HCT116 (cell line): ENCODE results near the gene TPO.

Experiments used
- TCF7L2 ChIP-seq: IDR thresholded peaks from 2 replicates; pipeline ENCODE4 v1.7.0; 2011; ENCODE audit warnings: borderline replicate concordance, inconsistent platforms; ENCODE audit not compliant: insufficient read depth, insufficient read length; ENCODE audit errors: extremely low read depth
- TF ChIP-seq, protein P1 (sequence below), 3 experiments: fragments of 200-600 bp in 1 of 3; sonication (generic) in 1 of 3; IDR thresholded peaks in 2 of 3; conservative IDR thresholded peaks in 1 of 3; 2 replicates each; pipeline ENCODE4 v1.5.1; 2012 to 2017; ENCODE audit warnings: low read depth in 2 of 3, low read length in 2 of 3, antibody characterized with exemption in 1 of 3, borderline replicate concordance in 1 of 3, control low read depth in 1 of 3, mild to moderate bottlenecking in 1 of 3, mixed read lengths in 1 of 3, mixed run types in 1 of 3, moderate library complexity in 1 of 3; ENCODE audit not compliant: insufficient read depth in 1 of 3
- TF ChIP-seq, protein P2 (sequence below): IDR thresholded peaks from 2 replicates; pipeline ENCODE4 v1.6.1; 2012

- TF ChIP-seq, protein P1, sequence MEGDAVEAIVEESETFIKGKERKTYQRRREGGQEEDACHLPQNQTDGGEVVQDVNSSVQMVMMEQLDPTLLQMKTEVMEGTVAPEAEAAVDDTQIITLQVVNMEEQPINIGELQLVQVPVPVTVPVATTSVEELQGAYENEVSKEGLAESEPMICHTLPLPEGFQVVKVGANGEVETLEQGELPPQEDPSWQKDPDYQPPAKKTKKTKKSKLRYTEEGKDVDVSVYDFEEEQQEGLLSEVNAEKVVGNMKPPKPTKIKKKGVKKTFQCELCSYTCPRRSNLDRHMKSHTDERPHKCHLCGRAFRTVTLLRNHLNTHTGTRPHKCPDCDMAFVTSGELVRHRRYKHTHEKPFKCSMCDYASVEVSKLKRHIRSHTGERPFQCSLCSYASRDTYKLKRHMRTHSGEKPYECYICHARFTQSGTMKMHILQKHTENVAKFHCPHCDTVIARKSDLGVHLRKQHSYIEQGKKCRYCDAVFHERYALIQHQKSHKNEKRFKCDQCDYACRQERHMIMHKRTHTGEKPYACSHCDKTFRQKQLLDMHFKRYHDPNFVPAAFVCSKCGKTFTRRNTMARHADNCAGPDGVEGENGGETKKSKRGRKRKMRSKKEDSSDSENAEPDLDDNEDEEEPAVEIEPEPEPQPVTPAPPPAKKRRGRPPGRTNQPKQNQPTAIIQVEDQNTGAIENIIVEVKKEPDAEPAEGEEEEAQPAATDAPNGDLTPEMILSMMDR (IDR thresholded peaks at IDR 0.05 in 2 of 3, conservative IDR thresholded peaks at IDR 0.05 in 1 of 3; ENCODE audit: borderline replicate concordance in 1 of 3, insufficient read depth in 1 of 3, low read depth in 2 of 3, low read length in 2 of 3): no peak
- no peak for TF ChIP-seq TCF7L2
- TF ChIP-seq, protein P2, sequence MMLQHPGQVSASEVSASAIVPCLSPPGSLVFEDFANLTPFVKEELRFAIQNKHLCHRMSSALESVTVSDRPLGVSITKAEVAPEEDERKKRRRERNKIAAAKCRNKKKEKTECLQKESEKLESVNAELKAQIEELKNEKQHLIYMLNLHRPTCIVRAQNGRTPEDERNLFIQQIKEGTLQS: no peak
Measured at GRCh38 chr2:1563943-1564891, 151.0 kb downstream of the TPO start.
